ENCODE measurements around the gene GET4. TPM values are rescaled to one million over a fixed set of nuclear protein-coding genes. Genes with fewer than 3 reads are reported as not detected.

The GET4 gene
- total RNA-seq, 1 donor from 2014 or later, result 58.2 TPM

- TF ChIP-seq CTCF (IDR thresholded peaks at IDR 0.05; ENCODE audit: unreplicated experiment), result no peak
- no peaks in the 10 kb centered on the region for H3K4me1 Mint-ChIP-seq (ENCODE audit: low read depth)
- H3K27me3 Mint-ChIP-seq, result peaks cover 18% of the 10 kb centered on the region
- no peaks in the 10 kb centered on the region for H3K9me3 Mint-ChIP-seq (ENCODE audit: low read depth)
- no peak overlapping the region for H3K27ac Mint-ChIP-seq
- H3K4me3 Mint-ChIP-seq (ENCODE audit: low read depth), result no peak overlapping the region
- no peaks in the 10 kb centered on the region for H3K36me3 Mint-ChIP-seq (ENCODE audit: insufficient read depth)
- DNase-seq (ENCODE audit: low spot score, unreplicated experiment), result no peak
These were observed 25.2 kb downstream of the GET4 start for GRCh38 chr7:901388-902154.

GRCh38 chr7:902996-903395 is 26.6 kb downstream of the GET4 start:
- H3K4me3 Mint-ChIP-seq (ENCODE audit: low read depth), result no peak overlapping the region
- DNase-seq (ENCODE audit: low spot score, unreplicated experiment), result no peak
- TF ChIP-seq CTCF (IDR thresholded peaks at IDR 0.05; ENCODE audit: unreplicated experiment), result no peak
- peaks cover 18% of the 10 kb centered on the region for H3K27me3 Mint-ChIP-seq
- H3K27ac Mint-ChIP-seq, result no peak overlapping the region
- no peaks in the 10 kb centered on the region for H3K4me1 Mint-ChIP-seq (ENCODE audit: low read depth)
- no peaks in the 10 kb centered on the region for H3K36me3 Mint-ChIP-seq (ENCODE audit: insufficient read depth)
- no peaks in the 10 kb centered on the region for H3K9me3 Mint-ChIP-seq (ENCODE audit: low read depth)

GRCh38 chr7:903921-904755 is 27.8 kb downstream of the GET4 start:
- H3K36me3 Mint-ChIP-seq (ENCODE audit: insufficient read depth), result no peaks in the 10 kb centered on the region
- no peak overlapping the region for H3K4me3 Mint-ChIP-seq (ENCODE audit: low read depth)
- H3K9me3 Mint-ChIP-seq (ENCODE audit: low read depth), result no peaks in the 10 kb centered on the region

GRCh38 chr7:904847-905246 is 28.5 kb downstream of the GET4 start:
- Mint-ChIP-seq H3K4me3 (ENCODE audit: low read depth) (no peak overlapping the region), H3K27me3 (peaks cover 20% of the 10 kb centered on the region), H3K4me1 (ENCODE audit: low read depth) (no peaks in the 10 kb centered on the region)

More at GRCh38 chr7:903921-904755, 27.8 kb downstream of the GET4 start:
- DNase-seq (ENCODE audit: low spot score, unreplicated experiment), result no peak
- H3K27me3 Mint-ChIP-seq, result peaks cover 18% of the 10 kb centered on the region
- TF ChIP-seq CTCF (IDR thresholded peaks at IDR 0.05; ENCODE audit: unreplicated experiment), result no peak
- H3K27ac Mint-ChIP-seq, result no peak overlapping the region
- no peaks in the 10 kb centered on the region for H3K4me1 Mint-ChIP-seq (ENCODE audit: low read depth)

More at GRCh38 chr7:904847-905246, 28.5 kb downstream of the GET4 start:
- Mint-ChIP-seq H3K36me3 (ENCODE audit: insufficient read depth) (no peaks in the 10 kb centered on the region), H3K27ac (no peak overlapping the region), H3K9me3 (ENCODE audit: low read depth) (no peaks in the 10 kb centered on the region)
- no peak for TF ChIP-seq CTCF (IDR thresholded peaks at IDR 0.05; ENCODE audit: unreplicated experiment)
- no peak for DNase-seq (ENCODE audit: low spot score, unreplicated experiment)
